Endothelial cell of umbilical vein (primary cell): ENCODE results near the gene CASK. TPM values are rescaled to one million over a fixed set of nuclear protein-coding genes. Genes with fewer than 3 reads are reported as not detected.

Source experiments
- BruUV-seq: library from RNA; stranded (reverse); fragments of 400-500 nt; replicated peaks from 2 replicates; lab custom pipeline; 2021; lab: Mats Ljungman, UMichigan
- CTCF ChIA-PET: fragments of 300-600, 350-600 bp; sonication (Branson Sonifier 250); formaldehyde crosslinking; loops from one replicate; lab custom pipeline; 2021; ENCODE audit warnings: antibody characterized with exemption, inconsistent platforms; lab: Charles Lee
- POLR2A ChIA-PET: fragments of 300-600, 350-600 bp; sonication (Branson Sonifier 250); formaldehyde crosslinking; loops from one replicate; lab custom pipeline; 2021; ENCODE audit warnings: antibody characterized with exemption, inconsistent platforms; lab: Charles Lee
- DNase-seq: peaks from one replicate; pipeline ENCODE4 v3.0.0-alpha.2; 2011; ENCODE audit warnings: low read depth, low spot score
- FAIRE-seq: peaks from 2 replicates; lab custom pipeline; 2011; peaks lifted over from hg19 to GRCh38; lab: Jason Lieb, UNC
- H2AFZ ChIP-seq: 2 replicates; pipeline ENCODE4 v1.6.0; 2012; ENCODE audit warnings: low read depth, low read length, control low read depth, inconsistent platforms
- H3K27ac ChIP-seq: 2 replicates; pipeline ENCODE4 v1.5.1; 2011; ENCODE audit warnings: low read depth, mild to moderate bottlenecking, control low read depth, low read length, moderate library complexity; ENCODE audit not compliant: insufficient read depth
- H3K27me3 ChIP-seq, 2 experiments: 2 replicates each; pipeline versions ENCODE4 v1.6.0 to v1.6.1; 2011; ENCODE audit warnings: low read length in 2 of 2, mixed read lengths in 1 of 2; ENCODE audit not compliant: control insufficient read depth in 2 of 2, insufficient read depth in 2 of 2
- H3K36me3 ChIP-seq, 2 experiments: 2 replicates in 1 of 2; 3 replicates in 1 of 2; pipeline ENCODE4 v1.5.1; 2011; ENCODE audit warnings: low read length in 2 of 2, mild to moderate bottlenecking in 1 of 2, moderate library complexity in 1 of 2; ENCODE audit not compliant: control insufficient read depth in 2 of 2, insufficient read depth in 2 of 2; ENCODE audit errors: extremely low read depth in 1 of 2
- H3K4me1 ChIP-seq: 3 replicates; pipeline ENCODE4 v1.5.1; 2011; ENCODE audit warnings: mild to moderate bottlenecking, low read length; ENCODE audit not compliant: control insufficient read depth, insufficient read depth; ENCODE audit errors: extremely low read depth
- H3K4me2 ChIP-seq: 2 replicates; pipeline ENCODE4 v1.6.1; 2011; ENCODE audit warnings: low read length, control low read depth, mixed read lengths; ENCODE audit not compliant: insufficient read depth
- H3K4me3 ChIP-seq, 3 experiments: fragments of 200-600 bp in 1 of 3; sonication (generic), shearing (Covaris generic) in 1 of 3; replicated peaks in 1 of 3; 2 replicates each; pipeline ENCODE4 v1.5.1; 2011 to 2016; ENCODE audit warnings: control low read depth in 3 of 3, low read length in 3 of 3, mild to moderate bottlenecking in 2 of 3, inconsistent platforms in 1 of 3, low read depth in 1 of 3, moderate library complexity in 1 of 3; ENCODE audit not compliant: insufficient read depth in 1 of 3
- H3K79me2 ChIP-seq: 2 replicates; pipeline ENCODE4 v1.6.0; 2012; ENCODE audit warnings: low read length, inconsistent platforms; ENCODE audit not compliant: control insufficient read depth, insufficient read depth
- H3K9ac ChIP-seq: replicated peaks from 2 replicates; pipeline ENCODE3; 2011; ENCODE audit warnings: low read length, control low read depth; ENCODE audit not compliant: insufficient read depth; ENCODE audit errors: extremely low read depth
- H3K9me1 ChIP-seq: replicated peaks from 3 replicates; pipeline ENCODE4 v1.6.0; 2011; ENCODE audit warnings: mild to moderate bottlenecking, low read length; ENCODE audit not compliant: control insufficient read depth, insufficient read depth; ENCODE audit errors: extremely low read depth
- H3K9me3 ChIP-seq: replicated peaks from 2 replicates; pipeline ENCODE4 v1.5.1; 2012; ENCODE audit warnings: low read length, inconsistent platforms; ENCODE audit not compliant: control insufficient read depth, insufficient read depth
- H4K20me1 ChIP-seq: replicated peaks from 2 replicates; pipeline ENCODE3; 2011; ENCODE audit warnings: mild to moderate bottlenecking, low read length; ENCODE audit not compliant: control insufficient read depth, insufficient read depth; ENCODE audit errors: extremely low read depth
- EZH2 ChIP-seq: IDR thresholded peaks from 2 replicates; pipeline ENCODE4 v1.6.1; 2012; ENCODE audit warnings: borderline replicate concordance, low read depth, mild to moderate bottlenecking, moderate library complexity, low read length, inconsistent platforms; ENCODE audit not compliant: severe bottlenecking
- FOS ChIP-seq: IDR thresholded peaks from 2 replicates; pipeline ENCODE4 v1.6.1; 2011; ENCODE audit warnings: mild to moderate bottlenecking, low read length, moderate library complexity, borderline replicate concordance; ENCODE audit not compliant: insufficient read depth
- GATA2 ChIP-seq: IDR thresholded peaks from 2 replicates; pipeline ENCODE4 v1.7.0; 2011; ENCODE audit warnings: low read depth, mild to moderate bottlenecking, moderate library complexity, mixed read lengths, low read length; ENCODE audit not compliant: insufficient read length, insufficient read depth
- JUN ChIP-seq: IDR thresholded peaks from 2 replicates; pipeline ENCODE4 v1.6.1; 2011; ENCODE audit warnings: borderline replicate concordance, low read depth; ENCODE audit not compliant: insufficient read length, insufficient read depth
- MAX ChIP-seq: IDR thresholded peaks from 2 replicates; pipeline ENCODE4 v1.6.1; 2011; ENCODE audit not compliant: insufficient read depth, insufficient read length
- MYC ChIP-seq: IDR thresholded peaks from one replicate; pipeline ENCODE4 v1.6.1; 2011; ENCODE audit warnings: mild to moderate bottlenecking, low read depth, low read length
- POLR2A ChIP-seq: IDR thresholded peaks from 2 replicates; pipeline ENCODE4 v1.6.1; 2012; ENCODE audit warnings: low read depth, mild to moderate bottlenecking, control low read depth, low read length
- POLR2AphosphoS5 ChIP-seq: IDR thresholded peaks from 2 replicates; pipeline ENCODE4 v1.6.1; 2012; ENCODE audit warnings: low read depth, mild to moderate bottlenecking, control low read depth, low read length, moderate library complexity; ENCODE audit not compliant: insufficient read depth
- dilution Hi-C: fragments of 300-500 bp; cut with MboI; formaldehyde crosslinking; loops from one replicate; pipeline ENCODE4 v1.15.0; 2019; ENCODE audit warnings: low sequenced_read_pairs; ENCODE audit not compliant: extremely low pct_ligation_motif_present
- intact Hi-C: fragments of 100-400 bp; cut with micrococcal nuclease; formaldehyde crosslinking; loops from one replicate; pipeline ENCODE4 v1.10.0; 2022
- polyA plus RNA-seq, 4 experiments: library from polyadenylated mRNA; depleted of rRNA in 3 of 4; stranded (reverse) in 3 of 4; unstranded in 1 of 4; fragments of >200 nt; gene quantifications; 2 replicates each; pipeline versions ENCODE4 v1.2.1 to v1.2.3, GENCODE V29; 2011 to 2012; ENCODE audit warnings: missing spikeins in 1 of 4
- total RNA-seq: library from RNA; stranded (reverse); gene quantifications from 2 replicates; pipeline ENCODE4 v1.2.3, GENCODE V29; 2021
- TF ChIP-seq, protein P1 (sequence below), 2 donors: IDR thresholded peaks; 1 replicate in 1 of 2; 2 replicates in 1 of 2; pipeline ENCODE4 v1.5.1; 2011; ENCODE audit warnings: low read length in 2 of 2, mild to moderate bottlenecking in 2 of 2, moderate library complexity in 2 of 2, control low read depth in 1 of 2, inconsistent platforms in 1 of 2, low read depth in 1 of 2; ENCODE audit not compliant: insufficient read depth in 1 of 2; ENCODE audit errors: extremely low read depth in 1 of 2

The CASK gene
- total and polyA plus RNA-seq, 2 donors (not counting 3 experiments of a cell fraction or from before 2014, with no cell fraction given) = 6.4 to 30.4 TPM

DNA sequence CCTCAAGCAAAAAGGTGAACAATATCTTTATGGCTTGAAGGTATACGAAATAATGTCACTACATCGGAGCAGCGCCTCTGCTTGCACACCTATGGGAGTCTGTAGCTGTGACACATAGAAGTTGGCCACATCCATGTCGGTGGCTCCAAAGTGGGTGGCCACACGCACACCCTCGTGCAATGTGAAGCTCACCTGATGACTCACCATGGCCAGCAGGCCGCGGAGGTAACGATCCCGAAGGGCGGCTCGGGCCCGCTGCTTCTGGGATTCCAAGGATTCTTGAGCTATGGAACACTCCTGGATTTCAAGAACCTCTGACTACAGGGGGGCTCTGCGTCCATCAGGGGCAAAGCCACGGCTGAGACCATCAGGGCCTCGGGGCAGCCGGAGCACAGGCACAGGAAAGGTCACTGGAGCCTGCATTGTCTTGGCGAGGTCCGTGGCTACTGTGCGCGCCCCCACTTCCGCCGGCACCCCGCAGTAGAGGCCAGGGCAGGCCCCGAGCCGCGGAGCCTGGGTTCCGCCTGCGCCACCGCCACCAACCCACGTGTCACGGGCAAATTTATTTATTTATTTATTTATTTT lies 451.0 kb downstream of the CASK start:
- H2AFZ ChIP-seq = no peak overlapping the region
- intact Hi-C loops = no loop called here
- no TSS peak for BruUV-seq
- no peaks in the 10 kb centered on the region for H3K9me1 ChIP-seq
- FAIRE-seq (no peak), DNase-seq (no peak)
- no peaks in the 10 kb centered on the region for H3K79me2 ChIP-seq
- no peak overlapping the region for H3K27ac ChIP-seq
- no peak overlapping the region for H3K4me2 ChIP-seq
- no peak overlapping the region for H3K4me3 ChIP-seq
- POLR2A ChIA-PET = no interaction called here
- TF ChIP-seq POLR2A = no peak
- H3K9ac ChIP-seq = no peak overlapping the region
- no peaks in the 10 kb centered on the region for H3K9me3 ChIP-seq
- dilution Hi-C loops = no loop called here
- no peaks in the 10 kb centered on the region for H4K20me1 ChIP-seq
- H3K36me3 ChIP-seq = no peaks in the 10 kb centered on the region
- H3K4me1 ChIP-seq = no peaks in the 10 kb centered on the region
- CTCF ChIA-PET = no interaction called here
- H3K27me3 ChIP-seq = no peaks in the 10 kb centered on the region

- no peaks in the 10 kb centered on the region for H3K4me1 ChIP-seq
- DNase-seq = no peak
- no peak overlapping the region for H3K4me2 ChIP-seq
- TF ChIP-seq POLR2A = no peak
- TF ChIP-seq, protein P1, sequence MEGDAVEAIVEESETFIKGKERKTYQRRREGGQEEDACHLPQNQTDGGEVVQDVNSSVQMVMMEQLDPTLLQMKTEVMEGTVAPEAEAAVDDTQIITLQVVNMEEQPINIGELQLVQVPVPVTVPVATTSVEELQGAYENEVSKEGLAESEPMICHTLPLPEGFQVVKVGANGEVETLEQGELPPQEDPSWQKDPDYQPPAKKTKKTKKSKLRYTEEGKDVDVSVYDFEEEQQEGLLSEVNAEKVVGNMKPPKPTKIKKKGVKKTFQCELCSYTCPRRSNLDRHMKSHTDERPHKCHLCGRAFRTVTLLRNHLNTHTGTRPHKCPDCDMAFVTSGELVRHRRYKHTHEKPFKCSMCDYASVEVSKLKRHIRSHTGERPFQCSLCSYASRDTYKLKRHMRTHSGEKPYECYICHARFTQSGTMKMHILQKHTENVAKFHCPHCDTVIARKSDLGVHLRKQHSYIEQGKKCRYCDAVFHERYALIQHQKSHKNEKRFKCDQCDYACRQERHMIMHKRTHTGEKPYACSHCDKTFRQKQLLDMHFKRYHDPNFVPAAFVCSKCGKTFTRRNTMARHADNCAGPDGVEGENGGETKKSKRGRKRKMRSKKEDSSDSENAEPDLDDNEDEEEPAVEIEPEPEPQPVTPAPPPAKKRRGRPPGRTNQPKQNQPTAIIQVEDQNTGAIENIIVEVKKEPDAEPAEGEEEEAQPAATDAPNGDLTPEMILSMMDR (IDR thresholded peaks at IDR 0.05; ENCODE audit: extremely low read depth in 1 of 2, insufficient read depth in 1 of 2, low read depth in 1 of 2, low read length in 2 of 2) = no peak
- TF ChIP-seq GATA2 = no peak
- no peak for TF ChIP-seq MYC
- no peak for TF ChIP-seq POLR2AphosphoS5
- TF ChIP-seq MAX = no peak
- no peak for TF ChIP-seq JUN
- no peak for TF ChIP-seq EZH2
- no peak for TF ChIP-seq FOS
- ChIA-PET POLR2A (no interaction called here), CTCF (no interaction called here)
- H3K9me1 ChIP-seq = no peaks in the 10 kb centered on the region
- no peaks in the 10 kb centered on the region for H3K9me3 ChIP-seq
- BruUV-seq = no TSS peak
- no peak overlapping the region for H3K27ac ChIP-seq
- H4K20me1 ChIP-seq = no peaks in the 10 kb centered on the region
- dilution Hi-C loops = no loop called here
- H2AFZ ChIP-seq = no peak overlapping the region
- intact Hi-C loops = no loop called here
- H3K9ac ChIP-seq = no peak overlapping the region
- no peaks in the 10 kb centered on the region for H3K36me3 ChIP-seq
- FAIRE-seq = no peak
- H3K4me3 ChIP-seq = no peak overlapping the region
- no peaks in the 10 kb centered on the region for H3K79me2 ChIP-seq
- no peaks in the 10 kb centered on the region for H3K27me3 ChIP-seq
These were observed 451.6 kb downstream of the CASK start for GRCh38 chrX:41471786-41472185.
